Dermis blood vessel endothelial cell (primary cell): ENCODE measurements around the gene CACNG1. TPM values are rescaled to one million over a fixed set of nuclear protein-coding genes. Genes with fewer than 3 reads are reported as not detected.
"Not testable (repeated sequence)": the region's sequence is repeated elsewhere in the genome, so short reads cannot be mapped to it uniquely, and the experiment has no call there.

ENCODE experiments used
- DNase-seq: peaks from one replicate; pipeline ENCODE4 v3.0.0; 2010
- total RNA-seq: library from RNA; depleted of rRNA; stranded (reverse); fragments of >200 nt; gene quantifications from 2 replicates; pipeline ENCODE4 v1.2.3, GENCODE V29; 2014

The CACNG1 gene
- total RNA-seq, 1 donor from 2014 or later, result not detected

GRCh38 chr17:67082107-67082506, 37.8 kb downstream of the CACNG1 start:
- DNase-seq, result no peak

GRCh38 chr17:67085406-67085805, 41.1 kb downstream of the CACNG1 start:
- no peak for DNase-seq

DNA sequence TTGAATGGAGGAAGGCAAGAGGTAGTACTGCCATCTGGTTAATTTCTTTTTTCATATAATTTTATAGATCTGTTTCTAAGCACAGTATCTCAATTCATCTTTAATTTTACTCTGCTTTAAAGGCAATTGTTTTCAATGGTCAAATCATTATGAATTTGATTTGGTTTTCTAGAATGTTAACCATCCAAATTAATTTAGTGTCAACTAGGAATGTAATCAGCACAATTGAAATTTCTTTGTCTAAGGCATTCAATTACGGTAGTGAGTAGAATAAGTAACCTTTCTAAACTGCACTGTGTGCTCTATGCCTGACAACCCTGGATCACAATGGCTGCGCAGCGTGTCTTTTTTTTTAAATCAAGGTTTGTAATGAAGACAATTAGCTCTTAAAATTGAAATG, 44.3 kb downstream of the CACNG1 start:
- no peak for DNase-seq

- DNase-seq, result no peak
These were observed 46.0 kb downstream of the CACNG1 start for GRCh38 chr17:67090341-67090740.

DNA sequence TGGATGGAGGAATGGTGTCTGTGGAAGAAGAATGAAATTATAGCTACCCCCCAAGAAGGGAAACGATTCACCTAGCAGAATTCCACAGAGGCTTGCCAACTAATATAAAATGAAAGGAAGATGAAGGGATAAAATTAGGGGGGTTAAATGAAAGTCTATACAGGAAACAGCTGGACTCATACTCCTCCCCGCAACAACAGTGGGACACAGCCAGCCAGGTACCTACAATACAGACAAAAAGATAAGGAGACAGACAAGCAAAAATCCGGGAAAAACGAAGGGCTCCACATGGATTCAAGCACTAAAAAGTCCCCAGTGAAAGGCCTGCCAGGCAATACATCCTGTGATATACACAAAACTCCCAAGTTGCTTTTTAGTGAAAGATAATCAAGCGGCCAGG, 47.9 kb downstream of the CACNG1 start:
- DNase-seq, result no peak

GRCh38 chr17:67092710-67093109, 48.4 kb downstream of the CACNG1 start:
- not testable (repeated sequence) for DNase-seq

DNA sequence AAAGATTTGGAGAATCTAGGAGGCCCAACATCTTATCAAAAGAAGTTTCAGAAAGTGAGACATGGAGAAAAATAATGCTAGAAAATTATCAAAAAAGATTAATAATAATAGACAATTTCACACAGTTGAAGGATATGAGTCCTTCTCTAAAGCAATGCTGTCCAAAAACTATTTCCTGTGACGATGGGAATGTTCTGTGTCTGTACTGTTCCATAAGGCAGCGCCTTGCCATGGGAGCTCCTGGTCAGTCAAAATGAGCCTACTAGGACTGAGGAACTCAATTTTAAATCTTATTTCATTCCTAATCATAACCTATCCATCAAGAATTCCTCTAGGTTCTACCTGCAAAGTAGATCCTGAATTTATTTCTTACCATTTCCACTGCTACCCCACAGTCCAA, 49.0 kb downstream of the CACNG1 start:
- peak; percentile 43 for DNase-seq

- DNase-seq, result peak; percentile 7
These were observed 50.9 kb downstream of the CACNG1 start for GRCh38 chr17:67095291-67095690.

DNA sequence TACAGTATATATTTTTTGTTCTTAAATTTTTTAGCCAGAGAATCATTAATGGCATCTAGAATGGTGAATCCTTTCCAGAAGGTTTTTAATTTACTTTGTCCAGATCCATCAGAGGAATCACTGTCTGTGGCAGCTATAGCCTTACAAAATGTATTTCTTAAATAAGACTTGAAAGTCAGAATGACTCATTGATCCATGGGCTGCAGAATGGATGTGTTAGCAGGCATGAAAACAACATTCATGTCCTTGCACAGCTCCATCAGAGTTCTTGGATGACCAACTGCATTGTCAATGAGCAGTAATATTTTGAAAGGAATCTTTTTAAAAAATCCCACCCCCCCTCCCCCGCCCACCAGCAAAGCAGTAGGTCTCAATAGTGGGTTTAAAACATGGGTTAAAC, 51.4 kb downstream of the CACNG1 start:
- no peak for DNase-seq

DNA sequence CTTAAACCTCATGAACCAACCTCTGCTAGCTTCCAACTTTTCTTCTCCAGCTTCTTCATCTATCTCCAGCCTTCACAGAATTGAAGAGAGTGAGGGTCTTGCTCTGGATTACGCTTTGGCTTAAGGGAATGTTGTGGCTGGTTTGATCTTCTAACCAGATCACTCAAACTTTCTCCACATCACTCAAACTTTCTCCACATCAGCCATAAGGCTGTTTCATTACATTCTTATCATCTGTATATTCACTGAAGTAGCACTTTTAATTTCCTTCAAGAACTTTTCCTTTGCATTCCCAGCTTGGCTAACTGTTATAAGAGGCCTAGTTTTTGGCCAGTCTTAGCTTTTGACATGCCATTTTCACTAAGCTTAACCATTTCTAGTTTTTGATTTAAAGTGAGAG, 52.3 kb downstream of the CACNG1 start:
- DNase-seq, result no peak

GRCh38 chr17:67098006-67098405, 53.7 kb downstream of the CACNG1 start:
- DNase-seq, result no peak

GRCh38 chr17:67104641-67105040, 60.3 kb downstream of the CACNG1 start:
- not testable (repeated sequence) for DNase-seq

DNA sequence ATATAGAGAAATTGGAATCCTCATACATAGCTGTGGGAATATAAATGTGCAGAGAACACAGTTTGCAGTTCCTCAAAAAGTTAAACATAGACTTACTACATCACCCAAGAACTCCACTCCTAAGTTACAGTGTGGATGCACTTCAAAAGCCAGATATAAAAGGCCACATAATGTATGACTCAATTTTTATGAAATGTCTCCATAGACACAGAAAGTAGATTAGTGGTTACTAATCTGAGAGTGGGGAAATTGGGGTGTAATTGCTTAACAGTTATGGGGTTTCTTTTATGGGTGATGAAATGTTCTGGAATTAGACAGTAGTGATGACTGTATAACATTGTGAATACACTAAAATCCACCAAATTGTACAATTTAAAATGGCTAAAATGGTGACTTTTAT, 60.9 kb downstream of the CACNG1 start:
- DNase-seq, result no peak

Other genes with a start within 250 kb of the CACNG1 start
- gene CACNG5, start 209.4 kb upstream of the CACNG1 start, total RNA-seq, result not detected in 2 replicates
- not detected in 2 replicates for gene CACNG4, start 79.8 kb upstream of the CACNG1 start, total RNA-seq
- 73.9 and 79.2 TPM in 2 replicates for gene HELZ, start 200.6 kb downstream of the CACNG1 start, total RNA-seq